A549 (cell line): ENCODE data around the gene TMEM190. TPM values are rescaled to one million over a fixed set of nuclear protein-coding genes. Genes with fewer than 3 reads are reported as not detected.
A peak's percentile ranks its signal among the peaks of the same experiment; 100 is the strongest.

ENCODE experiments used
- ATAC-seq, 2 experiments: fragments of 200-7000 bp in 1 of 2; fragments of >200 bp in 1 of 2; cut with Nextera tagmentation in 1 of 2; cut with Tn5 transposase in 1 of 2; 3 replicates each; pipeline versions ENCODE4 v1.8.0 to v1.9.1; 2018 to 2020; ENCODE audit warnings: mild to moderate bottlenecking in 1 of 2, moderate library complexity in 1 of 2
- CTCF ChIA-PET: fragments of 300-600 bp; sonication (Branson Sonifier 250); formaldehyde crosslinking; extraction: SDS; loops from one replicate; lab custom pipeline; 2021; ENCODE audit warnings: antibody characterized with exemption, inconsistent platforms; lab: Yijun Ruan, JAX
- POLR2A ChIA-PET: fragments of 350-600 bp; formaldehyde crosslinking; extraction: SDS; loops from one replicate; lab custom pipeline; 2021; ENCODE audit warnings: antibody characterized with exemption, inconsistent platforms; lab: Yijun Ruan, JAX
- DNase-seq, 2 experiments: peaks; one replicate each; pipeline versions ENCODE4 v3.0.0 to v3.0.0-alpha.2; 2011 to 2016; ENCODE audit warnings: low read depth in 1 of 2, low spot score in 1 of 2
- FAIRE-seq: peaks from 2 replicates; lab custom pipeline; 2011; peaks lifted over from hg19 to GRCh38; lab: Jason Lieb, UNC
- H3K27ac ChIP-seq, 2 experiments: fragments of >200 bp; sonication (Bioruptor Twin); formaldehyde crosslinking; 3 replicates each; pipeline ENCODE4 v1.5.1; 2016 to 2017
- H3K4me1 ChIP-seq: fragments of >200 bp; sonication (Bioruptor Twin); formaldehyde crosslinking; 3 replicates; pipeline ENCODE4 v1.6.1; 2016
- H3K4me2 ChIP-seq: fragments of >200 bp; sonication (Bioruptor Twin); formaldehyde crosslinking; 3 replicates; pipeline ENCODE4 v1.6.1; 2016
- H3K4me3 ChIP-seq: fragments of >200 bp; sonication (Bioruptor Twin); formaldehyde crosslinking; 3 replicates; pipeline ENCODE4 v1.5.1; 2016
- H3K9me3 ChIP-seq: fragments of >200 bp; sonication (Bioruptor Twin); formaldehyde crosslinking; 3 replicates; pipeline ENCODE4 v1.6.1; 2016
- ATOH8 ChIP-seq: fragments of 250-450 bp; sonication (Bioruptor Pico); IDR thresholded peaks from 2 replicates; pipeline ENCODE4 v1.5.0; 2020; ENCODE audit warnings: low read depth, mild to moderate bottlenecking, moderate library complexity
- CBX2 ChIP-seq: fragments of 200-600 bp; sonication (generic); IDR thresholded peaks from 2 replicates; pipeline ENCODE4 v1.6.1; 2016; ENCODE audit warnings: low read depth, mild to moderate bottlenecking, borderline replicate concordance
- CEBPB ChIP-seq, 2 experiments: fragments of >200 bp in 1 of 2; sonication (Bioruptor Twin) in 1 of 2; formaldehyde crosslinking in 1 of 2; IDR thresholded peaks; 2 replicates each; pipeline ENCODE4 v1.6.1; 2012 to 2016
- E2F6 ChIP-seq: IDR thresholded peaks from 2 replicates; pipeline ENCODE4 v1.6.1; 2012; ENCODE audit warnings: low read depth, borderline replicate concordance
- EHF ChIP-seq: fragments of 250-450 bp; sonication (Bioruptor Pico); IDR thresholded peaks from 2 replicates; pipeline ENCODE4 v1.5.0; 2020; ENCODE audit warnings: mild to moderate bottlenecking
- EHMT2 ChIP-seq: fragments of 200-600 bp; sonication (generic); IDR thresholded peaks from 2 replicates; pipeline ENCODE4 v1.6.1; 2016; ENCODE audit warnings: antibody characterized with exemption, low read depth, mild to moderate bottlenecking, moderate library complexity
- ELK1 ChIP-seq: fragments of 150-350 bp; IDR thresholded peaks from 2 replicates; pipeline ENCODE4 v1.6.1; 2014; ENCODE audit warnings: low read depth, mild to moderate bottlenecking, low read length
- FOSL2 ChIP-seq, 2 experiments: fragments of 450-650 bp in 1 of 2; fragments of >200 bp in 1 of 2; sonication (Bioruptor Twin) in 1 of 2; formaldehyde crosslinking; IDR thresholded peaks; 2 replicates each; pipeline versions ENCODE4 v1.5.0 to v1.6.1; 2016 to 2020; ENCODE audit warnings: mild to moderate bottlenecking in 1 of 2, moderate library complexity in 1 of 2
- HDAC2 ChIP-seq: fragments of 200-600 bp; sonication (generic); IDR thresholded peaks from 2 replicates; pipeline ENCODE4 v1.6.1; 2016
- HEYL ChIP-seq: fragments of 250-450 bp; sonication (Bioruptor Pico); IDR thresholded peaks from 2 replicates; pipeline ENCODE4 v1.8.0; 2021; ENCODE audit warnings: mild to moderate bottlenecking, moderate library complexity
- HOXA7 ChIP-seq: fragments of 250-450 bp; sonication (Bioruptor Pico); IDR thresholded peaks from 2 replicates; pipeline ENCODE4 v1.5.0; 2020; ENCODE audit warnings: mild to moderate bottlenecking, moderate library complexity
- KDM1A ChIP-seq: fragments of 200-600 bp; sonication (generic); IDR thresholded peaks from 2 replicates; pipeline ENCODE4 v1.6.1; 2016; ENCODE audit warnings: low read depth, mild to moderate bottlenecking
- KDM5A ChIP-seq: fragments of 200-600 bp; sonication (generic); IDR thresholded peaks from 2 replicates; pipeline ENCODE4 v1.6.1; 2016; ENCODE audit warnings: antibody characterized with exemption, mild to moderate bottlenecking
- NFE2L2 ChIP-seq: fragments of 150-350 bp; conservative IDR thresholded peaks from 2 replicates; pipeline ENCODE4 v1.6.1; 2014; ENCODE audit warnings: low read length
- NR3C1 ChIP-seq: fragments of >200 bp; sonication (Bioruptor Twin); formaldehyde crosslinking; IDR thresholded peaks from 3 replicates; pipeline ENCODE4 v1.6.1; 2017
- PBX3 ChIP-seq: IDR thresholded peaks from 2 replicates; pipeline ENCODE4 v1.6.1; 2012
- POLR2AphosphoS2 ChIP-seq: conservative IDR thresholded peaks from 2 replicates; pipeline ENCODE4 v1.6.1; 2012; ENCODE audit warnings: low read length, improper control_type of control experiment, inconsistent platforms
- RCOR1 ChIP-seq: fragments of 150-350 bp; IDR thresholded peaks from 2 replicates; pipeline ENCODE4 v1.6.1; 2014; ENCODE audit warnings: antibody characterized with exemption, low read length, low read depth
- SMC3 ChIP-seq: fragments of >200 bp; sonication (Bioruptor Twin); formaldehyde crosslinking; IDR thresholded peaks from 3 replicates; pipeline ENCODE4 v1.6.1; 2018; ENCODE audit warnings: inconsistent platforms
- TFCP2L1 ChIP-seq: fragments of 250-450 bp; sonication (Bioruptor Pico); IDR thresholded peaks from 2 replicates; pipeline ENCODE4 v1.5.0; 2021; ENCODE audit warnings: mild to moderate bottlenecking
- USF2 ChIP-seq: fragments of 450-650 bp; IDR thresholded peaks from 2 replicates; pipeline ENCODE4 v1.6.1; 2014; ENCODE audit warnings: antibody characterized with exemption
- ZC3H11A ChIP-seq: fragments of 450-650 bp; IDR thresholded peaks from 2 replicates; pipeline ENCODE4 v1.6.1; 2014; ENCODE audit warnings: antibody characterized with exemption, mild to moderate bottlenecking
- ZFP36 ChIP-seq: fragments of 450-650 bp; IDR thresholded peaks from 2 replicates; pipeline ENCODE4 v1.6.1; 2014; ENCODE audit warnings: borderline replicate concordance; ENCODE audit not compliant: partially characterized antibody
- WGBS: methylation state at CpG from one replicate; pipeline ENCODE4 v1.1.6; 2017; ENCODE audit errors: missing lambda C conversion rate; 5-methylcytosine and 5-hydroxymethylcytosine counted together
- polyA plus RNA-seq, 4 experiments: library from polyadenylated mRNA; depleted of rRNA in 3 of 4; stranded (reverse); fragments of >200 nt; fragmentation: RNase III in 1 of 4; extraction: RNeasy Plus Mini Kit Qiagen cat#74134 plus additional on column Dnase treatment in 1 of 4; gene quantifications; 2 replicates in 3 of 4; 3 replicates in 1 of 4; pipeline ENCODE4 v1.2.3, GENCODE V29; 2011 to 2017

Gene TMEM190
- polyA plus RNA-seq, 2 of the 4 experiments (the other 2 are of a cell fraction): 0.58 to 1.7 TPM

GRCh38 chr19:55391702-55392615 is 15.3 kb downstream of the TMEM190 start (continued):
- TF ChIP-seq E2F6 (no peak), PBX3 (0 out of 2 replicates have a peak, but pooled peaks have one; percentile 55), ZC3H11A (no peak), ATOH8 (CRISPR knock-in tag) (no peak), HDAC2 (no peak), FOSL2 (IDR thresholded peaks at IDR 0.05) (no peak), FOSL2 (CRISPR knock-in tag; IDR thresholded peaks at IDR 0.05) (peak; percentile 28), POLR2AphosphoS2 (0 out of 2 replicates have a peak, but pooled peaks have one; percentile 3), HOXA7 (CRISPR knock-in tag) (no peak), KDM5A (no peak), ZFP36 (no peak), NFE2L2 (no peak), ELK1 (no peak), TFCP2L1 (no peak), HEYL (CRISPR knock-in tag) (no peak), EHF (CRISPR knock-in tag) (no peak), RCOR1 (no peak), CEBPB (IDR thresholded peaks at IDR 0.05) (peak in 1 of 2 experiments; percentile 74; a peak in 2 of 4 replicates), CBX2 (no peak), SMC3 (no peak), USF2 (no peak)

GRCh38 chr19:55392820-55393761 is 16.5 kb downstream of the TMEM190 start:
- WGBS: 85% methylated on average over 17 of the region's 18 CpGs
- no peak for TF ChIP-seq SMC3
- no peak for TF ChIP-seq POLR2AphosphoS2
- TF ChIP-seq CEBPB (IDR thresholded peaks at IDR 0.05): no peak
- no peak for TF ChIP-seq EHMT2
- no peak for TF ChIP-seq PBX3
- TF ChIP-seq CBX2: no peak
- TF ChIP-seq NR3C1: no peak
- TF ChIP-seq KDM1A: no peak
- no peak for TF ChIP-seq HEYL (CRISPR knock-in tag)
- DNase-seq: no peak
- POLR2A ChIA-PET: interaction anchor here (0.7 to 3.4 kb wide), 5 partner anchors 9 to 206 kb away, joined by 3 to 26 read pairs (median 6); partner anchors contain the start of genes FIZ1, ISOC2 and UBE2S
- Histone ChIP-seq H3K27ac (peak overlapping the region in 1 of 2 experiments; percentile 52; a peak in 3 of 6 replicates), H3K9me3 (no peaks in the 10 kb centered on the region), H3K4me3 (no peak overlapping the region), H3K4me1 (peaks cover 54% of the 10 kb centered on the region), H3K4me2 (no peak overlapping the region)
- no peak for FAIRE-seq
- ATAC-seq: peak; percentile 22 to 26; a peak in 4 of 6 replicates
- CTCF ChIA-PET: interaction anchor here (0.6 to 7.0 kb wide), 14 partner anchors 9 to 252 kb away, joined by 3 to 38 read pairs (median 5); partner anchors contain the start of gene TMEM238
